ENCODE results near the gene TUBAL3. TPM values are rescaled to one million over a fixed set of nuclear protein-coding genes. Genes with fewer than 3 reads are reported as not detected.

The TUBAL3 gene
- total RNA-seq, 8 experiments from 2014 or later: 0.18 to 0.38 TPM; not detected in 6

- in situ Hi-C loops (cut with MboI; ENCODE audit: low pct_unique_long_range_greater_than_20kb in 2 of 9, low sequenced_read_pairs in 9 of 9, unreplicated experiment in 9 of 9): no loop called here
- Histone ChIP-seq H3K4me3 (no peak overlapping the region), H3K4me1 (replicated peaks in 1 of 2) (peaks cover 0 to 8% of the 10 kb centered on the region in 2 donors), H3K27ac (no peak overlapping the region)
- ATAC-seq (replicated peaks in 6 of 8): peak in 2 of 8 experiments; percentile 19 to 71
- WGBS, 10 experiments: 0 to 100% (median 83%) methylated on average over 1 to 4 of the region's 4 CpGs; no CpG with 5 or more reads in 2 of the 10 experiments
Observed at GRCh38 chr10:5343979-5344378, 60.6 kb downstream of the TUBAL3 start.

- ATAC-seq (replicated peaks in 6 of 8): peak in 2 of 8 experiments; percentile 29 to 44
- Histone ChIP-seq H3K4me1 (replicated peaks in 1 of 2) (peaks cover 0 to 8% of the 10 kb centered on the region in 2 donors), H3K4me3 (no peak overlapping the region), H3K27ac (no peak overlapping the region)
- WGBS, 10 experiments: 23 to 93% (median 77%) methylated on average over 1 to 4 of the region's 4 CpGs; no CpG with 5 or more reads in 2 of the 10 experiments
- in situ Hi-C loops (cut with MboI; ENCODE audit: low pct_unique_long_range_greater_than_20kb in 2 of 9, low sequenced_read_pairs in 9 of 9, unreplicated experiment in 9 of 9): no loop called here
Observed at GRCh38 chr10:5343561-5343960, 61.1 kb downstream of the TUBAL3 start.

Other genes starting within 250 kb of the TUBAL3 start
- gene AKR1C8, start 219.7 kb downstream of the TUBAL3 start, total RNA-seq: under 1 TPM in 3 of 8 experiments, not detected in 5; 0.09 to 0.92 (median 0.14) TPM
- 1 to 10 TPM in 1 of 8 experiments, under 1 TPM in 1, not detected in 6; 0.40 to 3.5 TPM for gene AKR1C4, start 208.0 kb downstream of the TUBAL3 start, total RNA-seq
- under 1 TPM in 4 of 8 experiments, not detected in 4; 0.25 to 1.00 (median 0.33) TPM for gene UCN3, start 39.9 kb downstream of the TUBAL3 start, total RNA-seq
- gene NET1, start 7.7 kb upstream of the TUBAL3 start, total RNA-seq: 10 to 100 TPM; 11.8 to 78.8 (median 23.4) TPM
- gene CALML5, start 94.7 kb upstream of the TUBAL3 start, total RNA-seq: 1 to 10 TPM in 2 of 8 experiments, under 1 TPM in 1, not detected in 5; 0.47 to 3.3 (median 1.7) TPM
- under 1 TPM in 7 of 8 experiments, not detected in 1; 0.05 to 1.00 (median 0.18) TPM for gene CALML3, start 120.1 kb upstream of the TUBAL3 start, total RNA-seq

Measured in motor neuron (in vitro differentiated cells).